ENCODE results near the gene NOL9. TPM values are rescaled to one million over a fixed set of nuclear protein-coding genes. Genes with fewer than 3 reads are reported as not detected.
A peak's percentile ranks its signal among the peaks of the same experiment; 100 is the strongest.

NOL9 gene
- total and polyA plus RNA-seq, 9 of the 15 experiments (the other 6 are each of a cell fraction or from before 2014, with no cell fraction given): 5.6 to 76.5 (median 47.3) TPM

- TF ChIP-seq REST (IDR thresholded peaks at IDR 0.05; ENCODE audit: borderline replicate concordance): peak; percentile 42; the same call in 1 of the 2 replicates
- peak; percentile 11; the same call in 1 of the 2 replicates for TF ChIP-seq REST (CRISPR knock-in tag; IDR thresholded peaks at IDR 0.05; ENCODE audit: low read depth)
- TF ChIP-seq, protein P1, sequence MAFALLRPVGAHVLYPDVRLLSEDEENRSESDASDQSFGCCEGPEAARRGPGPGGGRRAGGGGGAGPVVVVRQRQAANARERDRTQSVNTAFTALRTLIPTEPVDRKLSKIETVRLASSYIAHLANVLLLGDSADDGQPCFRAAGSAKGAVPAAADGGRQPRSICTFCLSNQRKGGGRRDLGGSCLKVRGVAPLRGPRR (CRISPR knock-in tag; IDR thresholded peaks at IDR 0.05): no peak
- TF ChIP-seq, protein P2, sequence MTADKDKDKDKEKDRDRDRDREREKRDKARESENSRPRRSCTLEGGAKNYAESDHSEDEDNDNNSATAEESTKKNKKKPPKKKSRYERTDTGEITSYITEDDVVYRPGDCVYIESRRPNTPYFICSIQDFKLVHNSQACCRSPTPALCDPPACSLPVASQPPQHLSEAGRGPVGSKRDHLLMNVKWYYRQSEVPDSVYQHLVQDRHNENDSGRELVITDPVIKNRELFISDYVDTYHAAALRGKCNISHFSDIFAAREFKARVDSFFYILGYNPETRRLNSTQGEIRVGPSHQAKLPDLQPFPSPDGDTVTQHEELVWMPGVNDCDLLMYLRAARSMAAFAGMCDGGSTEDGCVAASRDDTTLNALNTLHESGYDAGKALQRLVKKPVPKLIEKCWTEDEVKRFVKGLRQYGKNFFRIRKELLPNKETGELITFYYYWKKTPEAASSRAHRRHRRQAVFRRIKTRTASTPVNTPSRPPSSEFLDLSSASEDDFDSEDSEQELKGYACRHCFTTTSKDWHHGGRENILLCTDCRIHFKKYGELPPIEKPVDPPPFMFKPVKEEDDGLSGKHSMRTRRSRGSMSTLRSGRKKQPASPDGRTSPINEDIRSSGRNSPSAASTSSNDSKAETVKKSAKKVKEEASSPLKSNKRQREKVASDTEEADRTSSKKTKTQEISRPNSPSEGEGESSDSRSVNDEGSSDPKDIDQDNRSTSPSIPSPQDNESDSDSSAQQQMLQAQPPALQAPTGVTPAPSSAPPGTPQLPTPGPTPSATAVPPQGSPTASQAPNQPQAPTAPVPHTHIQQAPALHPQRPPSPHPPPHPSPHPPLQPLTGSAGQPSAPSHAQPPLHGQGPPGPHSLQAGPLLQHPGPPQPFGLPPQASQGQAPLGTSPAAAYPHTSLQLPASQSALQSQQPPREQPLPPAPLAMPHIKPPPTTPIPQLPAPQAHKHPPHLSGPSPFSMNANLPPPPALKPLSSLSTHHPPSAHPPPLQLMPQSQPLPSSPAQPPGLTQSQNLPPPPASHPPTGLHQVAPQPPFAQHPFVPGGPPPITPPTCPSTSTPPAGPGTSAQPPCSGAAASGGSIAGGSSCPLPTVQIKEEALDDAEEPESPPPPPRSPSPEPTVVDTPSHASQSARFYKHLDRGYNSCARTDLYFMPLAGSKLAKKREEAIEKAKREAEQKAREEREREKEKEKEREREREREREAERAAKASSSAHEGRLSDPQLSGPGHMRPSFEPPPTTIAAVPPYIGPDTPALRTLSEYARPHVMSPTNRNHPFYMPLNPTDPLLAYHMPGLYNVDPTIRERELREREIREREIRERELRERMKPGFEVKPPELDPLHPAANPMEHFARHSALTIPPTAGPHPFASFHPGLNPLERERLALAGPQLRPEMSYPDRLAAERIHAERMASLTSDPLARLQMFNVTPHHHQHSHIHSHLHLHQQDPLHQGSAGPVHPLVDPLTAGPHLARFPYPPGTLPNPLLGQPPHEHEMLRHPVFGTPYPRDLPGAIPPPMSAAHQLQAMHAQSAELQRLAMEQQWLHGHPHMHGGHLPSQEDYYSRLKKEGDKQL (CRISPR knock-in tag; IDR thresholded peaks at IDR 0.05; ENCODE audit: borderline replicate concordance): no peak
- peak; percentile 38; the same call in 1 of the 2 replicates for TF ChIP-seq GATAD2A (IDR thresholded peaks at IDR 0.05)
These were observed 78.8 kb downstream of the NOL9 start (continued) for GRCh38 chr1:6475381-6476133.
